Midbrain (tissue), 1 donor: ENCODE results near the gene ARHGAP24.
"Not testable (repeated sequence)": the region's sequence is repeated elsewhere in the genome, so short reads cannot be mapped to it uniquely, and the experiment has no call there.

Source experiments
- DNase-seq: peaks from one replicate; lab custom pipeline; 2025; lab: John Stamatoyannopoulos, UW

The ARHGAP24 gene

GRCh38 chr4:85862896-85863295 lies 387.9 kb downstream of the ARHGAP24 start:
- no peak for DNase-seq

DNA sequence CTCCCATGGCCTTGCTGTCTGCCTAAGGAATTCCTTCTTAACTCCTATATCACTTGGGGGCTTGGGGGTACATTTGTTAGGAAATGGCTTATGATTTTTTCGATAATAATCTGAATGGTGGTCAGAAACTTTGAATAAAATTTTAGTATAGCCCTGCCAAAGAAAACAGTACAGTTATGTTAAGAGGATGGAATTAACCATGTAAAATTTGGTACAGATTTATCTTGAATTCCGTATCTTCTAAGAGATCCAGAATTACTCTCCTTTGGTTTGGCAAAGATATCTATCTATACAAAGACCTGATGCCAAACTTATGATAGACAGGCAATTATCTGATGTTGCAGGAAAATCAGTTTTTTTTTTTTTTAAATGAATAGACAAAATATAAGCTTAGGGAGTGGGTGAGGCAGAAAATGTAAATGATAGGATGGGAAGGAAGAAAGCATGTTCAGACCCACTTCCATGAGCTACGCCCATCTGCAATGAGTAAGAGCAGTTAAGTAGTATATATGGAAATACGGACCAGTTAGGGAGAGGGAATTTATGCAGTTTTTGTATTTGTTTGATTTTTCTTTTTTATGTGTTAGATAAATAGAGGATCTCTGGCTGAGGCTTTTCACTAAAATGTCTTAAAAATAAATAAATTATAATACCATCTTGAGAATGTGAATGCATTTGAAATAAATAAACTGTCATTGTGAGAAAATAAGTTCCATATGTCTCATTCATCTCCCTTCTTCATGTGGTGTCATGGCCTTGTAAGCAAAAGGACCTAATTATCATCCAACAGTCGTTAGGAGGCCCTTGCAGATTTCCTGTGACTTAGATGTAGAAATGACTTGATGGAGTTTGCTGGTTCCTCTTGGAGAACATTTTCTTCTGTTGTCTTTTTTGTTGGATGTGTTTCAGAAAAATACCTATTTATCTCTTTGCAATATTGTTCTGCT lies 389.6 kb downstream of the ARHGAP24 start:
- no peak for DNase-seq

DNA sequence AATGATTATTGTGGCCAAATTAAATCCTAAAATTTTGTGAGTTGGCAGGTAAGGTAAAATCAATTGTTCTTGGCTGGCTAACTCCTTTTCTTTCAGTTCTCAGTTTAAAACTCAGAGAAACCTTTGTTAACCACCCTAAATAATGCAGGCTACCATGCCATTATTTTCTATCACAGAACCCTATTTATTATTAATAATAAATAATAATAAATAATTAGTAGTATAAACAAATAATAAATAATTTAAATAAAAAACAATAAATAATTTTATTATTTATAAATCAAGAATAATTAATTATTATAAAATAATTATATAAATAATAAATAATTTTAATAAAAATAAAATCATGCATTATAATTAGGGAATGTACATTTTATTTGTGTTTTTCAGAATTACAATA lies 390.3 kb downstream of the ARHGAP24 start:
- no peak for DNase-seq

DNA sequence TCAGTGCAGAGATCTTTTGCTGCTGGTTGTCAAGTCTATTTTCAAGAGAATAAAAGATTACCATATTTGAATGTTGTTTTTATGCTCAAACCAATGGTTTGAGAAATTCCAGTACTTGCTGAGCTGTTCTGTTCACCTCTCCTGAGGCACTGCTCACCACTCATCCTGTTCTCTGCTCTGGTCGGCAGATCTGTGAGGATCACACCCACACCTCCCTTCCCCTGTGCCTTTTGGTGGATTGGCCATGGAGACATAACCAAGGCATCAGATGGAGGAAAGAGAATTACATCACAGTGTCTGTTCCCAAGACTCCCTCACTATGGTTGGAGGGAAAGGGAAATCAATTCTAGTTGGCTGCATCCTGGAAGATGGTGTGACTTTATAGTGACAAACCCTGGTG lies 391.6 kb downstream of the ARHGAP24 start:
- no peak for DNase-seq

GRCh38 chr4:85867271-85867670 lies 392.3 kb downstream of the ARHGAP24 start:
- no peak for DNase-seq

- no peak for DNase-seq
These were observed 394.2 kb downstream of the ARHGAP24 start for GRCh38 chr4:85869181-85869580.

DNA sequence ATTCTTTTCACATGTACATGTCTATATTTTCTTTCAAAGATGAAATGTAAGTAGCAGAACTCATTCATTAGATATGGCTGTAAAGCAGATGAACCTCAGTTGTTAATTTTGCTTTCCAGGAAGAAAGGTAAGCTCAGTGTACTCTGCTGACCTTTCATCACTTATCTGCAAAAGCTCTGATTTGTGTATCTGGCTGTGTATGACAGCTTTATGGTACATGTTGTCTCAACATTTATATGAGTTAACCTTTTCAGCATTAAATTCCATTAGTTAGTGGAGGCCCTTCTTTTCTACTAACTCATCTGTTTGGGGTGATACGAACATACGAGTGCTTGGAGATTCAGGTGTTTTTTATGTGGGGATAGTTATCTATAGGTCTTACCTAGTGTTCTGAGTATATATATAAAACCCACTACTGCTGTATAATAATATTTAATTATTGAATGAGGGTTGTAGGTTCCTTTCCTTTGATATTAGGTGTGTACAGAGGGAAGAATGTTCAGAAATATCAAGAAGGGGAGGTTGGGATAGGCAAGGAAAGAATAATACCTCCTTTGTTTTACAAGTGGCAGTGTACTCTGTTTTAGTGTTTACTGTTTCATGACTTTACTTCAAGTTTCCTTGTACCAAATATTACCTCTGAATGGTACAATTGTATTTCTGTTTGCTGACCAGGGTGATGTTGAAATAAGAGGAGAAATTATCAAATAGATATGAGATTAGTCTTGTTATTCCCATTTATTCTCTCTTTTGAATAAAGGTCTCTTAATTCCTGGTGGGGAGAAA lies 395.5 kb downstream of the ARHGAP24 start:
- DNase-seq: no peak

DNA sequence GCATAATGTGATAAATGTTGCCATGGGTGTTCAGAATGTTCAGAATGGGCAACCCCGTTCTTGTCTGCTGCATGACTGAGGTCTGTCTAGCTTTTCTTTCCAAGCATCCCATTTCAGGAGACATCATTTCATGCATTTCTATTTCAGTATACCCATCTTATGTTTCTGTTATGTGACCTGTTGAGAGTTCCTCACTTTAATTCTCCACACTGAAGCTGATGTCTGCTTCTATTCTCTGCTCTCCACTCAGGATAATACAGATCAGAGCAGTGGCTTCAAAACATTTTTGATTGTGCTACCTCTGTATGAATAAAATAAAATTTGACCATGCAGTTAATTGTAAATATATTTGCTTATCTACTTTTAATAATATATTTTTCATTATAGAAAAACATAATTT lies 398.6 kb downstream of the ARHGAP24 start:
- no peak for DNase-seq

DNA sequence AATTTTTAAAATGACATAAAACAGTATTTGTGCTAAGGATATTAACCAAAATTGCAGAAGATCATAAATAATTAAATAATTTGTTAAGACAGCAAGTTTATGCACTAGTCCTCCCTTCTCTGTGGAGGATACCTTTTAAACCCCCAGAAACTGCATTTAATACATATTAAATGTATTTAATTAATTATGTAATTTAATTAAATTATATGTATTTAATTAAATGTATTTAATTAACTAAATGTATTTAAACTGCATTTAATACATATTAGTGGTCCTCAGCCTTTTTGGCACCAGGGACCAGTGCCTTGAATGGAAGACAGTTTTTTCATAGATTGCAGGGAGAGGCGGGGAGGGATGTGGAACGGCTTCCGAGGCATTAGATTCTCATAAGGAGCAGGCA lies 404.6 kb downstream of the ARHGAP24 start:
- no peak for DNase-seq

DNA sequence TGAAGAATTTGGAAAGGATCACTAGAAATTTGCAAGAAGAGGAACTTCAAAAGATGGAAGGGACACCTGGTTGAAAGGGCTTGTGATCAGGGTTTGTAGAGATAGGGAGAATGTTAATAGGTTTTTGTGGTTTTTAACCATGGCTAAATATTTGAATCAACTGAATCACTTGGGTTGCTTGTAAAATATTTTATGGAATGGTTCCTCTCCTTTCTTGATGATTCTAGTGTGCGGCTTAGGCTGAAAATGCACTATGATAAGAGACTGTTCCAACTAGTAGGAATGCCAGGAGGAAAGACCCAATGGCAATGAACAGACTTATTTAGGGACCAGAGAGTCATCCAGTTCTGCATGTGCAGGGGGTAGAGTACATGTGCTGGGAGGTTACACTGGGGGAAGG lies 408.2 kb downstream of the ARHGAP24 start:
- DNase-seq: no peak

GRCh38 chr4:85884251-85884650 lies 409.3 kb downstream of the ARHGAP24 start:
- DNase-seq: no peak

DNA sequence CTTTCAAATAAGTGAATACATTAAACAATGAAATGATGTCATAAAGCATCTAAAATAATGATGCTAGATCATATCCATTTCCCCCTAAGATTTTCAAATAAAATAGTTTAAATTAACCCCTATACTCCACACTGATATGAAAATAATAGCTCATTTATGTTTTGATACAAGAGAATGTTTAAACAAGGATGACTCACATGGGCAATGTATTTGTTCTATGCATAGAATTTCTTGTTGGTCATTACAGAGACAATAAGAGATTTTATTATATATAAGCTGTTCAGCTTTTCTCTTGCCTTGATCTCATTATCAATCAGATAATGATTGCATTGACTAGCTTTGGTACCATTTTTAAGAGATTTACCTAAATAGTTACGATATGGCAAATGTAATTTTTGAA lies 411.7 kb downstream of the ARHGAP24 start:
- DNase-seq: no peak

GRCh38 chr4:85889314-85889713 lies 414.4 kb downstream of the ARHGAP24 start:
- no peak for DNase-seq

GRCh38 chr4:85895755-85896154 lies 420.8 kb downstream of the ARHGAP24 start:
- DNase-seq: no peak

GRCh38 chr4:85898231-85898630 lies 423.3 kb downstream of the ARHGAP24 start:
- DNase-seq: no peak

- no peak for DNase-seq
These were observed 426.6 kb downstream of the ARHGAP24 start for GRCh38 chr4:85901500-85901899.

- not testable (repeated sequence) for DNase-seq
These were observed 427.7 kb downstream of the ARHGAP24 start for GRCh38 chr4:85902647-85903046.

DNA sequence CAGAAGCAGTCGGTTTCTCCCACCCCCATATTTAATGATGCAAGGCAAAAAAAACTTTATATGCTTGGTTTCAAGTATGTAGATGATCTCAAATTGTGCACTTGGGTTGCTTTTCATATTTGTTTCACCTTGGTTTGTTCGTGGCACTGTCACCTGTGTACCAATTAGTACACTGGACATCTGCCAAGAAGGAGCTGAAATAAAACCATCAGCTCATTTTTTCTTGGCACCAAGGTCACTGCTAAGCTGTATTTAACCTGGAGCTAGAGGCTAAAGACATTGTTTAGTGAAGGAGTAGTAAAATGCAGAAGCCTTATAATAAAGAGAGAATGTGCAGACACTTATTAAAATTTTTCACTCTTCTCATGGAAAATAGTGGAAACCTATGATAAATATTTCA lies 430.8 kb downstream of the ARHGAP24 start:
- no peak for DNase-seq

DNA sequence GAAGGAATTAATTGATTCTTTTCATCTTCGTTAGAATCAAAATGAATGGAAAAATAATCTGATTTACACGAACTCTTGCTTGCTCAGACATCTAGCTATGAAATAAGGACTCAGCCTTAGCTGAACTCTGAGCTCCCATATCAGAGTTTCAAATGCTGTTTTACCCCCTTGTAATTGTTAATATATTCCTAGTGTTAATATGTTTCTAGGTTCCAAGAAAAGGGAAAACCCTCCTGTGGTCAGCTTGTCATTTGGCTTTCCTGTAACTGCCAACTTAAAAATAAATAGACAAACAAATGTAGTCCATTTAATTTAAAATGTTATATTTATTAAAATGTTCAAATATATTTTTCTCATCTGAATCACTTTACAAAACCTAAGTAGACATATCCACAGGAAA lies 432.1 kb downstream of the ARHGAP24 start:
- no peak for DNase-seq

- no peak for DNase-seq
These were observed 434.9 kb downstream of the ARHGAP24 start for GRCh38 chr4:85909851-85910250.

- no peak for DNase-seq
These were observed 436.0 kb downstream of the ARHGAP24 start for GRCh38 chr4:85910985-85911384.

GRCh38 chr4:85913931-85914694 lies 439.2 kb downstream of the ARHGAP24 start:
- no peak for DNase-seq
